Bronchial epithelial cell (primary cell): ENCODE results near the gene CEBPE. TPM values are rescaled to one million over a fixed set of nuclear protein-coding genes. Genes with fewer than 3 reads are reported as not detected.

ENCODE experiments used
- DNase-seq: peaks from one replicate; pipeline ENCODE4 v3.0.0-alpha.2; 2010; ENCODE audit warnings: low read depth
- FAIRE-seq: peaks from 2 replicates; lab custom pipeline; 2011; peaks lifted over from hg19 to GRCh38; lab: Jason Lieb, UNC
- H3K27me3 ChIP-seq: 2 replicates; pipeline ENCODE4 v1.5.1; 2011; ENCODE audit warnings: low read length; ENCODE audit not compliant: control insufficient read depth, insufficient read depth
- H3K36me3 ChIP-seq: 2 replicates; pipeline ENCODE4 v1.5.1; 2011; ENCODE audit warnings: low read length; ENCODE audit not compliant: control insufficient read depth, insufficient read depth
- H3K4me3 ChIP-seq: 2 replicates; pipeline ENCODE4 v1.5.1; 2011; ENCODE audit warnings: mild to moderate bottlenecking, low read depth, low read length, control low read depth
- CTCF ChIP-seq: IDR thresholded peaks from 2 replicates; pipeline ENCODE4 v1.5.1; 2011; ENCODE audit warnings: mild to moderate bottlenecking, moderate library complexity, low read length, control low read depth, inconsistent platforms; ENCODE audit not compliant: insufficient read depth, severe bottlenecking
- total RNA-seq: library from RNA; depleted of rRNA; stranded (reverse); fragments of >200 nt; gene quantifications from 2 replicates; pipeline ENCODE4 v1.2.1, GENCODE V29; 2014

The CEBPE gene
- total RNA-seq, 1 donor from 2014 or later, result not detected

- FAIRE-seq (no peak), DNase-seq (no peak)
- peaks cover 12% of the 10 kb centered on the region for H3K36me3 ChIP-seq
- H3K4me3 ChIP-seq, result no peak overlapping the region
- H3K27me3 ChIP-seq, result no peaks in the 10 kb centered on the region
- no peak for TF ChIP-seq CTCF
Measured at GRCh38 chr14:23091294-23092225, 27.5 kb downstream of the CEBPE start.

DNA sequence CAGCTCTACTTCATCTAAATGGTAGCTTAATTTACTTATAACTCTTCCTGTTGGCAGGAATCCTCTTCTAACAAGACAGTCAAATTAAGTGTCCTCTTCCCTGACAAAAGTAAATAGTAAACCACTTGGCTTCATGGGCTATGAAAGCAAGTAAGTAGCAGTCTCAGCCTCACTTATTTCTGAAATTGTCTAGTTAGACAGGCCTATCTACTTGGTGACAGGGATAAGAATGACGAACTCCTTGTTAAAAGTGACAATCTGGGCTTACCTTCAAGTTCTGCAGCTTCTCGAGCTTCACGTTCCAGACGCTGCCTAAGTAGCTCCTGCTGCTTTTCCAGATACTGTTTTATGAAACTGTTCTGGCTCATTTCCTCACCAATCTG is 28.8 kb downstream of the CEBPE start:
- Histone ChIP-seq H3K27me3 (no peaks in the 10 kb centered on the region), H3K4me3 (no peak overlapping the region), H3K36me3 (peaks cover 13% of the 10 kb centered on the region)
- FAIRE-seq (no peak), DNase-seq (no peak)
- TF ChIP-seq CTCF, result no peak

DNA sequence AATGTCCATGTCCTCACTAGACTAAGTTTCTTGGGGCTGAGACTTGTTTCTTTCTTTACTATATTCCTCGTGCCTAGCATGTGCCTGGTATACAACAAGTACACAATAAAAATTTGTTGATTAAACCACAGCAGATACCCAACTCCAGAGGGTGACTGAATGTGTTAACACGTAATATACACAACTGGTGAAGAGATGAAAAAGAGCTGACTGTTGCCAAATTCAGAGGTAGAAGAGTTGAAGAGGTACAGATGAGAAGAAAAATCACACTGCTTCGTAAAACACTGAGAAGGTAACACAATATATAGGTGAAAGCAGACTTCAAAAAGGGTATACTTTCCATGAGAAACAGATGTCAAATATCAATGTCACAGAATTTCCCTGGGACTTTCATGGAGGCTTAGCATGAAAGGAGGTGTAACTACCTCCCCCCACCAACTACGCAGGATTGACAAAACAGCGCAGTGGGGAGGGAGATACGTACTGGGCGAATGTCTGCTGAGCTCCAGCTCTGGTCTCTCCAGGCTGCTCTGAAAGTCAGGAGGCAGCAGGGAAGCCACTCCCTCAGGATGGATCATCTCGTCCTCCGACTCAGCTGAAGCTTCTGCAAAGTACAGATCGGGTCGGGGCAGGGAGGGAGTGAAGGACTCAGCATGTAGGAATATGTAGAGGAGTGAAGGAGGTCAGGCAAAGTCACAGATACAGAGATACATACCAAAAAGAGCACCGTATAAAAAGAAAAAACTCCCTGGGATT is 29.4 kb downstream of the CEBPE start:
- TF ChIP-seq CTCF, result no peak
- Histone ChIP-seq H3K27me3 (no peaks in the 10 kb centered on the region), H3K4me3 (no peak overlapping the region), H3K36me3 (peaks cover 13% of the 10 kb centered on the region)
- no peak for FAIRE-seq
- no peak for DNase-seq

DNA sequence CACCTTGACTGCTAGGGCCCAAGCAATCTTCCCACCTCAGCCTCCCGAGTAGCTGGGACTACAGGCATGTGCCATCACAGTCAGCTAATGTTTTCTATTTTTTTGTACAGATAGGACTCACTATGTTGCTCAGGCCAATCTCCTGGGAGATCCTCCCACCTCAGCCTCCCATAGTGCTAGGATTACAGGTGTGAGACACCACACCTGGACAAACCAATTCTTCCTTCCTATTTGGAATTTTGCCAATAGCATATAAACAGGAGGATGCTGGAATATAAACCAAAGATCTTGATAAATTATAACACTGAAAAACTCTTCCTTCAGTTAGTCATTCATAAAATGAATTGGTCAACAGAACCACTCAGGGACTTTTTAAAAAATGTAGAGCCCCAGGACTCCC is 32.5 kb downstream of the CEBPE start:
- no peak for TF ChIP-seq CTCF
- Histone ChIP-seq H3K4me3 (no peak overlapping the region), H3K27me3 (no peaks in the 10 kb centered on the region), H3K36me3 (peaks cover 12% of the 10 kb centered on the region)
- FAIRE-seq (no peak), DNase-seq (no peak)

- H3K36me3 ChIP-seq, result peaks cover 10% of the 10 kb centered on the region
- no peak overlapping the region for H3K4me3 ChIP-seq
- no peaks in the 10 kb centered on the region for H3K27me3 ChIP-seq
- DNase-seq (no peak), FAIRE-seq (no peak)
- TF ChIP-seq CTCF, result no peak
Measured at GRCh38 chr14:23085458-23085857, 33.6 kb downstream of the CEBPE start.
